Measurements from ENCODE around the gene TRIM34.
"Not testable (repeated sequence)": the region's sequence is repeated elsewhere in the genome, so short reads cannot be mapped to it uniquely, and the experiment has no call there.

The TRIM34 gene

DNA sequence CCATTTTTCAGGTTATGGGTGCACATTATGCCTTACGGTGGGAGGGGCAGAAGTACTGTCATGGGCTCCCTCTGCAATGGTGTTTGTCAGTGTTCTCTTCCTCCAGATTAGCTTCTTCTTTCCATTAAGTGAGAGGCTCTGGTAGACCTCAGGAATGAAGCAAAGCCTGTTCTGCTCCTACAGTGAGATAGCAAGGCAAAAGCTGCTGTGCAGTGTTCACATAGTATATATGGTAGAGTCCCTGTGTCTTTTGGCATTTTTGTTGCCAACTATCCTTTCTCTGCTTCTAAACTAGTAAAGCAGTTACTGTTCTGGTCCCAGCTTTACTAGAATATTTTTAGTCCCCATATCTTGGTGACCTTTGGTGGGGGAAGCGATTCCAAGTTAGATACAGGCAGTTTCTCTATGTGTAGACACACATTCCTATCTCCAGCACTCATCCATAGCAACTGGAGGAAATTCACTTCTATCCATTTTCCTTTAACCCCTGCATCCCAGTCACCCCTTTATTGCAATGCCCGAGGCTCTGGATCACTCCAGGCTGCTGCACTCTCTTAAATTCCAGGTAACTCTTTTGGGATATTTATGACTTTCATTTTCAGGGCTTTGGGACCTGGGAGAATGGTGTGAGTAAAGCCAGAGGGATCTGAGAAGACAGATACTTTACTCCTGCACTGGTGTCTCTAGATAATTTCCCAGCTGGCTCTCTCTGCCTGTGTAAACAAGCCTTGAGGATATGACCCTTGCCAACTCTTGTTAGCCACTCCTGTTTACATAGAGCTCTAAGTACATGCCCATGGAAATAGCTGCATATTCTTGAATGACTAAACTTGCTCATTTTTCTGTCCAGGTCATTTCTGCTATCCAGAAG, 3.9 kb upstream of the TRIM34 start:
- intact Hi-C loops (cut with DNase I), result no loop called here
- DNase-seq, result no peak

DNA sequence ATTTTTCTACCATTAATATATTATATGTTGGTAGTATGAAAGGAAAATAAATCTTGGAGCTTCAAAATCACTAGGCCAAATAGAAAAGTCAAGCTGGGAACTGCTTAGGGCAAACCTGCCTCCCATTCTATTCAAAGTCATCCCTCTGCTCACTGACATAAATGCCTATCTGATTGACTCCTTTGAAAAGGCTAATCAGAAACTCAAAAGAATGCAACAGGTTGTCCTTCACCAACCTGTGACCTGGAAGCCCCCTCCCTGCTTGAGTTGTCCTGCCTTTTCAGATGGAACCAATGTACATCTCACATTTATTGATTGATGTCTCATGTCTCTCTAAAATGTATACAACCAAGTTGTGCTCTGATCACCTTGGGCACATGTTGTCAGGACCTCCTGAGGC, 3.2 kb upstream of the TRIM34 start:
- intact Hi-C loops (cut with DNase I), result no loop called here

DNA sequence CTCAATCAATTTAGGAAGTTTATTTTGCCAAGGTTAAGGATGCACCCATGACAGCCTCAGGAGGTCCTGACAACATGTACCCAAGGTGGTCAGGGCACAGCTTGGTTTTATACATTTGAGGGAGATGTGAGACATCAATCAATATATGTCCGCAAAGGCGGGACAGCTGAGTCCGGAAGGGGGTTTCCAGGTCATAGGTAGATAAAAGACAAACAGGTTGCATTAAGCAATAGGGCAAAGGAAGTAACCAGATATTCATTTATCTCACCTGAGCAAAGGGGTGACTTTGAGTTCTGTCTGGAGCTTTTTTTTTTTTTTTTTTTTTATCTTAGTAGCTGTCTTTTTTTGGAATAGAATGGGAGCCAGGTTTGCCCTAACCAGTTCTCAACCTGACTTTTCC, 2.0 kb upstream of the TRIM34 start:
- no peak for DNase-seq
- intact Hi-C loops (cut with DNase I), result no loop called here

More for the DNA sequence above, 3.2 kb upstream of the TRIM34 start:
- DNase-seq, result no peak

DNA sequence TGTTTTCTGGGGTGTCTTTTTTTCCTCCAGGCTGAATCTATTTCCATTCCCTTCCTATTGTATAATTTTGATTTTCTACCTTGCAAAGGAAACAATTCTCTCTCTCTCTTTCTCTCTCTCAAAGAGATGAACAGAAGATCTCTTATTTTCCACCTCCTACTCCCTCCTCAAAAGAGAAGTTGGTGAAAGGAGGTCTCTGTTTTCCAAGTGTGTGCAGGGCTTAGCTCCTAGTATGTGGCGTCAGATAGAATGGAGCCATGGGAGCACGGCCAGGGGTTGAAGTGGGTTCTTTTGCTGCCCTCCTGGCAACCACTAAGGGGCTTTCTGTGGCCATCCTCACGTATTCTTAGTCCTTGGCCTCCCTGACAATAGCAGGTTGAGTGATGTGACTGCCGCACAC, 480 bp downstream of the TRIM34 start:
- no peak for DNase-seq
- intact Hi-C loops (cut with DNase I), result no loop called here

DNA sequence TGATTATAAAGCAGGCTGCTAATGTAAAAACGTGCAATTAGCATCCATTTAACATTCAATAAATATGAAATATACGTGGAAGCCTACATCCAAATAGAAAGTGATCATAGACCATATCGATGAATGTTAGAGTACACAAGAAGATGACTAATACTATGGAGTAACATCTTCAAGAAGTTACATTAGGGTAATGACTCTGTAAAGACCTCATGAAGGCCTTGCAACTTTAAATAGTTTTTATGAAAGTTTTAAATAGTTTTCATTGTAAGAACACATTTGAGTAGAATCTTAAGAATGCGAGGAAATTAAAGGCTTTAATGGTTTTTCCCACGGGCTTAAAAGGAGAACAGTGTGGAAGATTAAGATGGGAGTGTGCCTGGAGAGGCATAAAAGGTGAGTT, 1.4 kb downstream of the TRIM34 start:
- no peak for DNase-seq
- intact Hi-C loops (cut with DNase I), result no loop called here

DNA sequence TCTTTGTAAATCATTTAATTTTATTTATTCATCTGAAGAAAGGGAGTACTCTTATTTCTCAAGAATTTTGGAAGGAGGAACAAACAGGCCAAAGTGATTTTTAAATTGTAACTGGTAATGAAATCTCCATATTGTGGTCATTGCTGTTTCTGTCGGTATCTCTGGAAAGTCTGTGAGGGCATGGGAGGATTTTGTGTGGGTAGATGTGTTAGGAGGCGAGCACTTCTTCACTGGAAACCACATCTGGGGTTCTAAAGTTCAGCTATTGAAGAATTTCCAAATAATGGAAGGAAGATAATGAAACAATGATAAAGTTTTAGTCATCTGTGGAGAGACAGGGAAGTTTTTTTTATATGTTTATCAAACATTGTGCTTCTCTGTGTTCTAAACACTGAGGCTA, 6.6 kb downstream of the TRIM34 start:
- DNase-seq, result no peak
- intact Hi-C loops (cut with DNase I), result no loop called here

DNA sequence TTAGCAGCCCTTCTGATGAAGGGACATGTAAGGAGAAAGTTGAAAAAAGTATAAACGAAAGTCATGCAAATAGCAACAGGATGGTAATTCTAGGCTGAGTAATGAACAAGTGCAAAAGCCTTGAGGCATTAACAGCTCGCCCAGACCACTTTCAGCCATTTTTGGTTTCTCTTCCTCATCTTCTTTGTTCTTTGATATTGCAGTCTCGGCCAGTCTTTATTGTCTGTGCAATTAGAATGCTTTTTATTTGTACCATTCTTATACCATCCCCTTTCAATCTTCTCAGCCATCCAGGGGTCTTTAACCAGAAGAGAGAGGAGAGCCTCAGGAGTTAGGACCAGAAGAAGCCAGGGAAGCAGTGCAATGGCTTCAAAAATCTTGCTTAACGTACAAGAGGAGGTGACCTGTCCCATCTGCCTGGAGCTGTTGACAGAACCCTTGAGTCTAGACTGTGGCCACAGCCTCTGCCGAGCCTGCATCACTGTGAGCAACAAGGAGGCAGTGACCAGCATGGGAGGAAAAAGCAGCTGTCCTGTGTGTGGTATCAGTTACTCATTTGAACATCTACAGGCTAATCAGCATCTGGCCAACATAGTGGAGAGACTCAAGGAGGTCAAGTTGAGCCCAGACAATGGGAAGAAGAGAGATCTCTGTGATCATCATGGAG, 7.3 kb downstream of the TRIM34 start:
- no peak for DNase-seq
- intact Hi-C loops (cut with DNase I), result no loop called here

DNA sequence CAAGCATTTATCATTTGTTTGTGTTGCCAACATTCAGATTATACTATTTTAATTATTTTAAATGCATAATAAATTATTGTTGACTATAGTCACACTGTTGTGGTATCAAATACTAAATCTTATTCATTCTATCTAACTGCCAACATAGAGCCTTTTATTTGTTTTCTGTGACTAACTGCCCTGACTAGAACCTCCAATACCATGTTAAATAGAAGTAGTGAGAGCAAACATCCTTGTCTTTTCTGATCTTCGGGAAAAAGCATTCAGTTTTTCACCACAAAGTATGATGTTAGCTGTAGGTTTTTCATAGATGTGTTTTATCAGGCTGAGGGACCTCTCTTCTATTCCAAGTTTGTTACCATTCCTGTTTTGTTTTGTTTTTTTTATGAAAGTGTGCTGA, 15.2 kb downstream of the TRIM34 start:
- no peak for DNase-seq
- intact Hi-C loops (cut with DNase I), result no loop called here

DNA sequence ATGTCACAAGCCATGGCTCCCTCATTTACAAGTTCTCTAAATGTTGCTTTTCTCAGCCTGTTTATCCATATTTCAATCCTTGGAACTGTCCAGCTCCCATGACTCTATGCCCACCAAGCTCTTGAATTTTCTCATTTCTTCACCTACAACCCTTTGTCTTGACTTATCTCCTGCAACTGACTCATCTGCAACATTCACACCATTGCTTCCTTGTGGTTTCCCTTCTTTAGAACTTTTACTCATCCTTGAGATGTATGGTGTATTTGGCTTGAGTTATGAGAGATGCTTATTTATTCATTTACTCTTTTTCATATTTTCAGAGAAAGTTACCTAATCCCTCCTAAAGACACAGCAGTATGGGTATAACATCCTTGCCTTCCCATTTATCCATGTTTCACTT, 18.8 kb downstream of the TRIM34 start:
- intact Hi-C loops (cut with DNase I), result no loop called here

DNA sequence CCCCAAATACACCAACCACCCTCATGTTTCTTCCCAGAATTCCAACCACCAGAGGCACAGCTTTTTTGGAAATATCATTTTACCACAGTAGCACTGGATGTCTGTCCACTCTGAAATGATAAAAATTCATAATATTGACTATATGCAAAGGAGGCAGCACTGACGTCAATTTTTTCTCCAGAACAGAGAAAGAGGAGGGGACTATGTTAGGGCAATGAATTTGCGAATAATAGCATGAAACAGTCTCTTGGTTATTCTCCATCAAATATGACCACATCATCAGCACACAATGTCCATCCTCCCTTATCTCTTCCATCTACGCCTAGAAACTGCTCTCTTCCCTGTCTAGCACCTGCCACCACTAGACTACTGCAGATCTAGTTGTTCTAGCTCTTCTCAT, 21.3 kb downstream of the TRIM34 start:
- intact Hi-C loops (cut with DNase I), result no loop called here
- DNase-seq, result no peak

More for the DNA sequence above, 18.8 kb downstream of the TRIM34 start:
- DNase-seq, result no peak

DNA sequence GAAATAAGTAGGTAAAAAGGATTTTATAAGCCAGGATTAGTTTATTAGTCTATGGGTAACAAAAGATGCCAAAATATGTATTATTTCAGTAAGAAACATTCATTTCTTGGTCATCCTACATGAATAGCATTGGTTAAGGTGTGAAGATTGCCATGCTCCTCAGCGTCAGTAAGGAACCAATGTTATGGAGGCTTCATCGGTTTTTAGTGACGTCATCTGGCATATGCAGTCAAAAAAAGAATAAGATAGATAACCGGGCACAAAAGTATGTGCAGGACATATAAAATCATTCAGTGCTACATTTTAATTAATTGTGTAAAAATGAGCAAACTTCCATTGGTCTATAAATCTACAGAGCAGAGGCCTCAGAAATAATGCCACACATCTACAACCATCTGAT, 30.7 kb downstream of the TRIM34 start:
- no peak for DNase-seq
- intact Hi-C loops (cut with DNase I), result no loop called here

DNA sequence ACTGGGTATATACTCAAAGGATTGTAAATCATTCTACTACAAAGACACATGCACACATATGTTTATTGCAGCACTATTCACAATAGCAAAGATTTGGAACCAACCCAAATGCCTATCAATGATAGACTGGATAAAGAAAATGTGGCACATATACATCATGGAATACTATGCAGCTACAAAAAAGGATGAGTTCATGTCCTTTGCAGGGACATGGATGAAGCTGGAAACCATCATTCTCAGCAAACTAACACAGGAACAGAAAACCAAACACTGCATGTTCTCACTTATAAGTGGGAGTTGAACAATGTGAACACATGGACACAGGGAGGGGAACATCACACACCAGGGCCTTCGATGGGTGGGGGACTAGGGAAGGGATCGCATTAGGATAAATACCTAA, 32.2 kb downstream of the TRIM34 start:
- intact Hi-C loops (cut with DNase I); DNase-seq: not testable (repeated sequence)

DNA sequence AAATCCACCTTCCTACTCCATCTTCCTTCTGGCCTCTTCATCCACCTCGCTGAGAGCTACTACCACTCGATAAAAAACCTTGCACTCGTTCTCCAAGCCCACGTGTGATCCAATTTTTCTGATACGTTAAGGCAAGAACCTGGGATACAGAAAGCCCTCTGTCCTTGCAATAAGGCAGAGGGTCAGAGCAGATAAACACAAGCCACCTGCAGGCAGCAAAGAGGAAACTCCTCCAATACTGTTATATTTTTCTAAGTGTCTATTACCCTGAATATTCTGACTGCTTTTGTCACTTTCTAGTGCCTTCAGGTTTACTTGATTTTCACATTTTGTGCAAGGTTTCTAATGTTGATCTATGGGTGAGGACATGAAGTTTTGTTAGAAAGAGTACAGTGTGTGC, 33.5 kb downstream of the TRIM34 start:
- DNase-seq, result no peak
- intact Hi-C loops (cut with DNase I), result no loop called here

DNA sequence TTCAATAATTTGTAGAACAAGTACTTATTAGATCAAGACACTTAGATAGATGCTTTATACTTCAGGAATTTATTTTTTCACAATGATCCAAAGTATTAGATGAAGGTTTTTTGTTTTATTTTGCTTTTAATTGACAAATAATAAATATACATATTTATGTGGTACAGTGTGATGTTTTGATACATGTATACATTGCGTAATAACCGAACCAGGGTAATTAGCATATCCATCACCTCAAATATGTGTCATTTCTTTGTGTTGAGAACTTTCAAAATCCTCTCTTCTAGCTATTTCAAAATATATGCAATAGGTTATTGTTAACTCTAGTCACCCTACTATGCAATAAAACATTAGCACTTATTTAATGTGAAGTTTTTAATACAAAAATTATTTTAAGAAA, 38.7 kb downstream of the TRIM34 start:
- intact Hi-C loops (cut with DNase I), result no loop called here
- no peak for DNase-seq

DNA sequence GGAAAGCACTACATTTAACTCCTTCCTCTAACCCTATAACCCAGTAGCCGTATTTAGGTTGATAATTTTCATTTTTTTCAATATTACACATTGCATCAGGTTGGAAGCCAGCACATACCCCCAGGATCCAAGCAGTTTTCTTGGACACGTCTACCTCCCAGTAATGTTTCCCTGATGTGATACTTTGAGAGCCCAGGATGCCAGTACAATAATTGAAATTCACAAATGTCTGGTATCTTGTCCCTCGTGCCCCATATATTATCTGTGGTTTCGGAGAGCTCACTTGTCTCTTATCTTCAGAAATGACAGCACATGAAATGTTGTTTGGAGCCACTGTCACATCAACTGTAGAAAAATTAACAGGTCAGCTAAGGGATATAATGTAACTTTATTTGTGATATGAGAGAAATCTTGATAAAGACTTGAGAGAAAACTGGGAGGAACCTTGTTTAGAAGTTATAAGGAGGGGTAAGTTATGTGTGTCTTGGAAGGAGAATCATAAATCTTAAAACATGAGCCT, 40.3 kb downstream of the TRIM34 start:
- no peak for DNase-seq
- intact Hi-C loops (cut with DNase I), result no loop called here

DNA sequence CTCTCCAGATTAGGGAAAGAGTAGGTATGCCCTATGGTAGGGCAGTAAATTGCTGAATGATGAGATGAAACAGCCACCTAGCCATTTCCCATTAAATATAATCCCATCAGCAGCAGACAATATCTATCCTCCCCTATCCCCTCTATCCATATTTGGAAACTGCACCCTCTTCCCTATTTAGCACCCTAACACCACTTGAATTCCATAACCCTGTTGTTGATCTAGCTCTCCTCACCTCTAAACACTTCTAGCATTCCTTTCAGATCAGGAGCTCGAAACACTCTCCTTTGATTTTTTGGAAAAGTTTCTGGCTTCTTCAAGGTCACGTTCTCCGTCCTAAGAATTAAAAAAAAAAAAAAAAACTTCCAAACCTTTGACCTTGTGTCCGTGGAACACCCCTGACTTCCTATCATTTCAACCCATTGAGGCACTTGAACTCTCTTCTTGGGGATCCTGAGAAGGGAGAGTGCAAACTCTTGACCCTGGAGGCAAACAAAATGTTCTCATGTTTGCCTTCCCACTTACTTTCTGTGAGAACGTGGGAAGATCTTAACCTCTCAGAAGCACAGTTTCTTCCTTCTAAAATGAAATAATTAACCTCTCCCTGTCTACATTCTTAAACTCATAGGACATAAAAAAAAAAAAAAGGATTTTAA, 41.1 kb downstream of the TRIM34 start:
- no peak for DNase-seq

DNA sequence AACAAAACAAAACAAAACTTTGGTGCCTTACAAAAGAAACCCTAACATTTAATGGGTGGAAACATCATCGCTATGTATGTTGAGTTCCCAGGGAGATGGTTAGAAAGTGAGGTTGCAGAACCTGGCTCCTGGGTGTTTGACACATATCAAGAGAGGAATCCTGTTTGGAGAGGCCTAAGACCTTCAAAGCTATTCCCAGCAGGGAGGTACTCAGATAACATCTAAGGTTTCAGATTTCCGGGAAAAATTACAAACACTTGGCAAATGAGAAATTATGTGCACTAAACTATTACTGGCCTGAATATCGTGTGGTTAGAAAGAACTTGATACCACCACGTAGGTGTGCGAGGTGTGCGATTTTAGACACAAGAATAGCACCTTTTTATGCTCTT, 41.6 kb downstream of the TRIM34 start:
- DNase-seq, result no peak
- intact Hi-C loops (cut with DNase I), result no loop called here

More for the DNA sequence above, 41.1 kb downstream of the TRIM34 start:
- intact Hi-C loops (cut with DNase I), result no loop called here

DNA sequence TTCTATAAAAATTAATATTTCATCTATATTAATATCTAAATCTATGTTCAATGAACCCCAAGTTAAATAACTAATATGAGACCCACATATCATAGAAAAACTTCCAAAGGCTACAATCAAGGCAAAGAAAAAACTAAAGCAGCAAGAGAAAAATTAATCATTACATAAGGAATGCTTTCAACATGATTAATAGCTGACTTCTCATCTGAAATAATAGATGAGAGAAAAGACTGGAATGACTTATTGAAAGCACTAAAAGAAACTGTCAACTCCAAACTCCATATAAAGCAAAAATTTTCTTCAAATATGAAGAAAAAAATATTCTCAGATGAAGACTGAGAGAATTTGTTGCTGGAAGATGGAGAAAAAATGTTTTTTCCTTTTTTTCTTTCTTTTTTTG, 47.0 kb downstream of the TRIM34 start:
- intact Hi-C loops (cut with DNase I), result no loop called here
- no peak for DNase-seq

DNA sequence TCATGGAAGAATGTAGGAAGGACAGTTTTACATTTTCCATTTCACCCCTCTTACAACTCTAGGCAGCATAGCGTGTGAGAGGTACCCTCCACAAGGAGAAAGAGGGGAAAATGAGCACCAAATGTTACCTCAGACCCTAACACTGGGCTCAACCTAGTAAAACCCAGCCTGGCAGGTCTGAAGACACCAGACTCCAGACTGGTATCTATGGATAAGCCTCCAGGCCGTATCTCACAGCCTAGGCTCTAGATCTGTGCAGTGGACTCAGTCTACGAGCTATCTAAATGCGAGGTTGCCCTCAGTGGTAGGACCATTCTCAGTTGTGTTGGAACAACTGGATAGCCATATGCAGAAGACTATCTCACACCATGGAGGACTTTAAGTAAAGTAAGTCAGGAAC, 49.6 kb downstream of the TRIM34 start:
- no peak for DNase-seq
- intact Hi-C loops (cut with DNase I), result no loop called here

DNA sequence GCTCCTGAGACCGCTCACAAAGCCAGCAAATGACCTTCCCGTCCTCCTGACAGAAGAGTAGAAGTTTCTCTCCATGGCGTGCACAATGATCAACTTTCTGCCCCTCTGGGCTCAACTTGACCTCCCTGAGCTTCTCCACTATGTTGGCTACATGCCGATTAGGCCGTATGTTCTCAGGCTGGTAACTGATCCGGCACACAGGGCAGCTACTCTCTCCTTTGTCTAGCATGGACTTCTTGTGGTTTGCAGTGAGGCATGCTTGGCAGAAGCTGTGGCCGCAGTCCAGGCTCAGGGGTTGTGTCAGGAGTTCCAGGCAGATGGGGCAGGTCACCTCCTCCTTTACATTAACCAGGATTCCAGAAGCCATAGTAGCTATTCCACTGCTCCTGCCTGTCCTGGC, 55.0 kb downstream of the TRIM34 start:
- intact Hi-C loops (cut with DNase I), result no loop called here
- DNase-seq, result no peak

DNA sequence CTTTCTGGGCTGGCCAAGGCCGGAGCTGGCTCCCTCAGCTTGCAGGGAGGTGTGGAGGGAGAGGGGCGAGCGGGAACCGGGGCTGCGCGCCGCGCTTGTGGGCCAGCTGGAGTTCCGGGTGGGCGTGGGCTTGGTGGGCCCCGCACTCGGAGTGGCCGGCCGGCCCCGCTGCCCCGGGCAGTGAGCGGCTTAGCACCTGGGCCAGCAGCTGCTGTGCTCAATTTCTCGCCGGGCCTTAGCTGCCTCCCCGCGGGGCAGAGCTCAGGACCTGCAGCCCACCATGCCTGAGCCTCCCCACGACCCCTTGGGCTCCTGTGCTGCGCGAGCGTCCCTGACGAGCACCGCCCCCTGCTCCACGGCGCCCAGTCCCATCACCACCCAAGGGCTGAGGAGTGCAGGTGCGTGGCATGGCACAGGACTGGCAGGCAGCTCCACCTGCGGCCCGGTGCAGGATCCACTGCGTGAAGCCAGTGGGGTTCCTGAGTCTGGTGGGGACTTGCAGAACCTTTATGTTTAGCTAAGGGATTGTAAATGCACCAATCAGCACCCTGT, 58.2 kb downstream of the TRIM34 start:
- intact Hi-C loops (cut with DNase I); DNase-seq: not testable (repeated sequence)
